CD4-positive, alpha-beta T cell treated with Interleukin-4 for 4 hours (primary cell): Measurements from ENCODE around the gene GNB1L.

Experiments used
- DNase-seq: peaks from one replicate; pipeline ENCODE4 v3.0.0-alpha.2; 2020

The GNB1L gene

GRCh38 chr22:19875531-19876313 is 21.0 kb upstream of the GNB1L start:
- no peak for DNase-seq

- no peak for DNase-seq
These were observed 20.4 kb upstream of the GNB1L start for GRCh38 chr22:19875061-19875530.

- DNase-seq: peak; percentile 19
These were observed 19.8 kb upstream of the GNB1L start for GRCh38 chr22:19874307-19875060.

- no peak for DNase-seq
These were observed 19.3 kb upstream of the GNB1L start for GRCh38 chr22:19873960-19874306.

GRCh38 chr22:19873138-19873959 is 18.7 kb upstream of the GNB1L start:
- DNase-seq: no peak

- DNase-seq: no peak
These were observed 18.1 kb upstream of the GNB1L start for GRCh38 chr22:19872779-19873137.

GRCh38 chr22:19871845-19872778 is 17.4 kb upstream of the GNB1L start:
- no peak for DNase-seq

- no peak for DNase-seq
These were observed 16.6 kb upstream of the GNB1L start for GRCh38 chr22:19871023-19871844.

- no peak for DNase-seq
These were observed 15.7 kb upstream of the GNB1L start for GRCh38 chr22:19870153-19871022.

- DNase-seq: no peak
These were observed 15.0 kb upstream of the GNB1L start for GRCh38 chr22:19869497-19870152.

- DNase-seq: no peak
These were observed 14.2 kb upstream of the GNB1L start for GRCh38 chr22:19868773-19869471.

GRCh38 chr22:19868333-19868732 is 13.7 kb upstream of the GNB1L start:
- DNase-seq: no peak

- DNase-seq: no peak
These were observed 12.9 kb upstream of the GNB1L start for GRCh38 chr22:19867617-19868016.

GRCh38 chr22:19866665-19867009 is 12.0 kb upstream of the GNB1L start:
- no peak for DNase-seq

GRCh38 chr22:19865141-19865829 is 10.6 kb upstream of the GNB1L start:
- no peak for DNase-seq

- DNase-seq: no peak
These were observed 9.9 kb upstream of the GNB1L start for GRCh38 chr22:19864538-19865106.

- DNase-seq: no peak
These were observed 8.9 kb upstream of the GNB1L start for GRCh38 chr22:19863571-19863970.

GRCh38 chr22:19862619-19863246 is 8.1 kb upstream of the GNB1L start:
- no peak for DNase-seq
